OCI-LY7 (cell line): ENCODE data around the gene RDH13.

Experiments used
- CTCF ChIP-seq: fragments of 200-600 bp; sonication (generic); conservative IDR thresholded peaks from 2 replicates; pipeline ENCODE4 v1.5.1; 2014; ENCODE audit warnings: mild to moderate bottlenecking, antibody characterized with exemption, low read length, moderate library complexity, mixed read lengths
- EZH2phosphoT487 ChIP-seq: fragments of 200-600 bp; sonication (generic); IDR thresholded peaks from 2 replicates; pipeline ENCODE4 v1.6.1; 2018; ENCODE audit warnings: low read depth, borderline replicate concordance, mild to moderate bottlenecking, mixed run types, antibody characterized with exemption, low read length, moderate library complexity, mixed read lengths

- no peak for TF ChIP-seq CTCF
- no peak for TF ChIP-seq EZH2phosphoT487
Measured at GRCh38 chr19:55077106-55077505, 14.2 kb upstream of the RDH13 start.
